ENCODE measurements around the gene ANKS1A.
"Not testable (repeated sequence)": the region's sequence is repeated elsewhere in the genome, so short reads cannot be mapped to it uniquely, and the experiment has no call there.

The ANKS1A gene

DNA sequence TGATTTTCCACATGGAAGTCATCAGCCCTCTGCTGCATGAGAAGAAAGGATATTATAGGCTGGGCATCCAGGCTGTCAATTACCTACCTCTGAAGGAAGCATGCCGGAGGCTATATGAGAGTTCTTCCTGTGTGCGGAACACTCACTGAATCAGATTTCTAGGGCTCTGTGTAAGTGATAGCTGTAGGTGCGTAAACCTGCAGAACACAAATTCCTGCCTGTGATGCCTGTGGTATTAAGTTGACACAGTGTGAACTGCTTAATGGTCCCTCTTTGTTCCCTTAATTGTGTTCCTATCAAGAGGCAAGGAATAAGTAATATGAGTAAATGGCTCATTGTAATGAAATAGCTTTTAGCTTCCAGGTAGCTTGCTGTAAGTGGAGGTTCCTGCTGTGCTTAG, 103.3 kb downstream of the ANKS1A start:
- no peak for DNase-seq (ENCODE audit: extremely low read depth, low read depth)
- TF ChIP-seq, protein P1, sequence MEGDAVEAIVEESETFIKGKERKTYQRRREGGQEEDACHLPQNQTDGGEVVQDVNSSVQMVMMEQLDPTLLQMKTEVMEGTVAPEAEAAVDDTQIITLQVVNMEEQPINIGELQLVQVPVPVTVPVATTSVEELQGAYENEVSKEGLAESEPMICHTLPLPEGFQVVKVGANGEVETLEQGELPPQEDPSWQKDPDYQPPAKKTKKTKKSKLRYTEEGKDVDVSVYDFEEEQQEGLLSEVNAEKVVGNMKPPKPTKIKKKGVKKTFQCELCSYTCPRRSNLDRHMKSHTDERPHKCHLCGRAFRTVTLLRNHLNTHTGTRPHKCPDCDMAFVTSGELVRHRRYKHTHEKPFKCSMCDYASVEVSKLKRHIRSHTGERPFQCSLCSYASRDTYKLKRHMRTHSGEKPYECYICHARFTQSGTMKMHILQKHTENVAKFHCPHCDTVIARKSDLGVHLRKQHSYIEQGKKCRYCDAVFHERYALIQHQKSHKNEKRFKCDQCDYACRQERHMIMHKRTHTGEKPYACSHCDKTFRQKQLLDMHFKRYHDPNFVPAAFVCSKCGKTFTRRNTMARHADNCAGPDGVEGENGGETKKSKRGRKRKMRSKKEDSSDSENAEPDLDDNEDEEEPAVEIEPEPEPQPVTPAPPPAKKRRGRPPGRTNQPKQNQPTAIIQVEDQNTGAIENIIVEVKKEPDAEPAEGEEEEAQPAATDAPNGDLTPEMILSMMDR (IDR thresholded peaks at IDR 0.05; ENCODE audit: low read depth, low read length), result no peak

DNA sequence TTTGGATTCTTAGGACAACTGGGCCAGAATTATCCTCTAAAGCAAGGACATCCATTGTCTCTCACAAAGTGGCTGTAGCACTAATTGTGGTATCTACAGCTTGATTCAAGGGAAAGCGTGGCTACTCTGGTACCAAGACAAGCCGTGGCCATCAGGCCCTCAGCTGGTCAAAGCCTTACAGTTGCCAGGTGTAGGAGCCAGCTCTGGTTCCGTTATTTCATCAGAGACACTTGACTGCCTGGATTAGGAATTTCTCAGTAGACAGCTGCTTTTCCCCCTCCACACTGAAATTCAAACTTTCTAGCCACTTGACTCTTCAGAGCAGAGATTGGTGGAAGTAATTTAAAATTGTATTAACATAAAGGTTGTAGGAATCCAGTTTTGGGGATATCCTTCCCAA, 104.2 kb downstream of the ANKS1A start:
- TF ChIP-seq, protein P1 (IDR thresholded peaks at IDR 0.05; ENCODE audit: low read depth, low read length), result no peak
- no peak for DNase-seq (ENCODE audit: extremely low read depth, low read depth)

DNA sequence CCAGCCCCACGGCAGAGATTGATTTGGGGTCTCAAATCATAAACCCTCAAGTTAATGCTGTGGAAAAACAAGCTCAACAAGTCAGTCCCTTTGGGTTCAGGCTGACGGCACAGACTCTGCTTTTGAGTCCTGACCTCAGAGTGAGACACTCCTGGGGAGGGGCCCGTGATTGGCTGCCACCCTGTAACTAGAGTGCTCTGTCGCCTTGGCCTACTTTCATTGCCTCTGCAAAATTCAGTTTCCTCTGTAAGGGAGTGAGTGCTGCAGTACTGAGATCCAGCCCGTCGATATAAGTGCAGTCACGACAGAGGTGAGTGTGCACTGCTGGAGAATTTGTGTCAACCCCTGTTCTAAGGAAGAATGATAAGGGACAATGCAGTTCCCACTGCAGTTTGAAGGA, 105.6 kb downstream of the ANKS1A start:
- TF ChIP-seq, protein P1 (IDR thresholded peaks at IDR 0.05; ENCODE audit: low read depth, low read length), result no peak
- DNase-seq (ENCODE audit: extremely low read depth, low read depth), result no peak

DNA sequence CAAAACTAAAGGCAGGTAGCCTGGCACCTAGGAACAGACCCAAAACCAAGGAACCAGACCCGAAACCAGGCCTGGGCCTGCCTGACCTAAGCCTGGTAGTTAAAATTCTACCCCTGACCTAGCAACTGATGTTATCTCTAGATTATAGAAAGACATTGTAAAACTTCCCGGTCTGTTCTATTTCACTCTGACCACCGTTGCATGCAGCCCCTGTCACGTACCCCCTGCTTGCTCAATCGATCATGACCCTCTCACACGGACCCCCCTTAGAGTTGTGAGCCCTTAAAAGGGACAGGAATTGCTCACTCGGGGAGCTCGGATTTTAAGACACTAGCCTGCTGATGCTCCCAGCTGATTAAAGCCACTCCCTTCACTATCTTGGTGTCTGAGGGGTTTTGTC, 109.4 kb downstream of the ANKS1A start:
- DNase-seq (ENCODE audit: extremely low read depth, low read depth), result not testable (repeated sequence)

DNA sequence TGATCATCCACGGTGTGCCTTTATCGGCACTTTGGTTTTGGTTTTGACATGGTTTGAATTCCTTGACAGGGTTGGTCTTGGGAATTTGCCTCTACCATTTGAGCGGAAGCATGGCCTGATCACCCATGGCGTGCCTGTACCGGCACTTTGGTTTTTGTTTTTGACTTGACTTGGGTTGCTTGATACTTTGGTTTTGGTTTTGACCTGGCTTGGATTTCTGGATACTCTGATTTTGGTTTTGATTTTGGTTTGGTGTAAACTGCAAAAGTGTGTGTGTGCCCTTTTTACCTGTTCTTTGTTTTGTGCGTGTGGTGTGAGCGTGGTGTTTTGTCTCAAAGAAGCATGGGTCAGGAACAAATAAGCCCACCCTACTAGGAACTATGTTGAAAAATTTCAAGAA, 110.1 kb downstream of the ANKS1A start:
- not testable (repeated sequence) for DNase-seq (ENCODE audit: extremely low read depth, low read depth)

DNA sequence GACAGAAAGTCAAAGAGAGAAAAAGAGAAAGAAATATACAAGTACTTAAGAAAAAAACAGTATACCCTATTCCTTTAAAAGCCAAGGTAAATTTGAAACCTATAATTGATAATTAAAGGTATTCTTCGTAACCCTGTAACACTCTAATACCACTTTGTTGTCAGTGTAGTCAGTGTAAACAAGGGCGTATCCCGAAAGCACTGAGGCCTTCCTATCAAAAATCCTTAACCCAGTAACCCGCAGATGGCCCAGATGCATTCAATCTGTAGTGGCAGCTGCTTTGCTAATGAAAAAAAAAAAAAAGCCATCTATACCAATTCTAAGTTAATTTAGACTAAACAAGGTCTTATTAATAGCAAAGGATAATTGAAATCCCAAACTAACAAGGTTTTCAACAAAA, 110.9 kb downstream of the ANKS1A start:
- DNase-seq (ENCODE audit: extremely low read depth, low read depth), result not testable (repeated sequence)

DNA sequence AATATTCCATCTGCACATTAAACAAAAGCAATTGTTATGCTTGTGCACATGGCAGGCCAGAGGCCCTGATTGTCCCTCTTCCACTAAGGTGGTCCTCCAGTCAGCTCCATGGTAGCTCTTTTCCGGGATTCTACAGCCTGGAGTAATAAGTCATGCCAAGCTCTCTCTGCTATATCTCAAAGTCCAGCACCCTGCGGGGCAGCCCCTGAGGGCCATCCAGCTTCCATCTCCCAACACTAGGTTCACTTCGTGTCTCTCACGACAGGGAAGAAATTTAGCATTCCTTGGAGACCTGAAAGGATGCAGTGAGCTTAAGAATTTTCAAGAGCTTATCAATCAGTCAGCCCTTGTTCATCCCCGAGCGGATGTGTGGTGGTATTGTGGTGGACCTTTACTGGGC, 112.3 kb downstream of the ANKS1A start:
- DNase-seq (ENCODE audit: extremely low read depth, low read depth), result not testable (repeated sequence)

DNA sequence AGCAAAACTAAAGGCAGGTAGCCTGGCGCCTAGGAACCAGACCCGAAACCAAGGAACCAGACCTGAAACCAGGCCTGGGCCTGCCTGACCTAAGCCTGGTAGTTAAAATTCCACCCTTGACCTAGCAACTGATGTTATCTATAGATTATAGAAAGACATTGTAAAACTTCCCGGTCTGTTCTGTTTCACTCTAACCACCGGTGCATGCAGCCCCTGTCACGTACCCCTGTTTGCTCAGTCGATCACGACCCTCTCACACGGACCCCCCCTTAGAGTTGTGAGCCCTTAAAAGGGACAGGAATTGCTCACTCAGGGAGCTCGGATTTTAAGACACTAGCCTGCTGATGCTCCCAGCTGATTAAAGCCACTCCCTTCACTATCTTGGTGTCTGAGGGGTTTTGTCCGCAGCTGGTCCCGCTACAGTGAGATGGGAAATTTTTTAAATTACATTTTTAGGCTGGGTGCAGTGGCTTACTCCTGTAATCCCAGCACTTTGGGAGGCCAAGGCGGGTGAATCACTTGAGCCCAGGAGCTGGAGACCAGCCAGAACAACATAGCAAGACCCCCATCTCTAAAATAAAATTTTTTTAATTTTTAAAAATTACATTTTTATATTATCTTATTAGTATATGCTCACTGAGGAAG, 115.0 kb downstream of the ANKS1A start:
- not testable (repeated sequence) for DNase-seq (ENCODE audit: extremely low read depth, low read depth)

DNA sequence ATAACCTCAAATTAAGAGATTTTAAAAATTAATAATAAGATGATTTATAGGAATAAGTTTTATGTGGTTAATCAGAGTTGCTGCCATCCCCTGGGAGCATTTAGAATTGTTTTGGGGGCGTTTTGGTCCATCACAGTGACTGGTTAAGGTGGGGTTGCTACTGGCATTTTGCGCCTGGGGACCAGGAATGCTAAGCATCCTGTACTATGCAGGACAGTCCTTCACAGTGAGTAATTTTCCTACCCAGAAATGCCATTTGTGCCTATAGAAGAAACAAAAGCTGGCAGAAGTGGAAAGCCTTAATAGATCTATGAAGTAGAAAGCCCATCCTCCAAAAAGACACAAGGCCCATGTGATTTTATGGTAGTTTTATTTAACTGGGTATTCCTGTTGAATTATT, 118.0 kb downstream of the ANKS1A start:
- TF ChIP-seq, protein P1 (IDR thresholded peaks at IDR 0.05; ENCODE audit: low read depth, low read length), result no peak
- no peak for DNase-seq (ENCODE audit: extremely low read depth, low read depth)

DNA sequence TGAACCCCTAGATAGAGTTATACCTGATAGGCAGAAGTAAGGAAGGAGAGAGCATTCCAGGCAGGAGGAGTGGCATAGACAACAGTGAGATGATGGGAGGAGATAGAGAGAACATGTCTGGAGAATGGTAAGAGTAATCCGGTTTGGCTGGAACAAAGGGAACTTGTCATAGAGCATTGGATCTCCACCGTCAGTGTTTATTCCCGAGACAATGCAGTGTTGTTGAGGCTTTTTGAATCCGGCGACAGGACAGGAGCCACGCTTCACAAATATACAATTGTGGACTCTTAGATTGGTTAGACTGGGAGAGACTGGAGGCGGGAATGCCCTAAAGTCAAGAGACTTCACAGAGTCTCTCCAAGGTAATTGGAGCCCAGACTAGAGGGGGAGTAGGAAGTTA, 119.8 kb downstream of the ANKS1A start:
- no peak for DNase-seq (ENCODE audit: extremely low read depth, low read depth)
- TF ChIP-seq, protein P1 (IDR thresholded peaks at IDR 0.05; ENCODE audit: low read depth, low read length), result no peak

Data from AG09319 (cell line).